Measurements from ENCODE around the gene TMEM119.

TMEM119 gene

GRCh38 chr12:108604208-108604941, 6.5 kb upstream of the TMEM119 start:
- Mint-ChIP-seq H3K36me3 (ENCODE audit: low read depth) (no peaks in the 10 kb centered on the region), H3K9me3 (no peaks in the 10 kb centered on the region), H3K27me3 (ENCODE audit: low read depth, poor library complexity) (peaks cover 7% of the 10 kb centered on the region), H3K4me1 (peaks cover 59% of the 10 kb centered on the region), H3K4me3 (no peak overlapping the region), H3K27ac (peak overlapping the region; percentile 31)
- TF ChIP-seq CTCF (IDR thresholded peaks at IDR 0.05) = no peak
- peak; percentile 26 for DNase-seq

GRCh38 chr12:108603743-108604142, 5.9 kb upstream of the TMEM119 start:
- no peak overlapping the region for H3K4me3 Mint-ChIP-seq
- H3K9me3 Mint-ChIP-seq = no peaks in the 10 kb centered on the region
- H3K36me3 Mint-ChIP-seq (ENCODE audit: low read depth) = no peaks in the 10 kb centered on the region
- TF ChIP-seq CTCF (IDR thresholded peaks at IDR 0.05) = no peak
- H3K4me1 Mint-ChIP-seq = peaks cover 63% of the 10 kb centered on the region
- H3K27ac Mint-ChIP-seq = peak overlapping the region; percentile 31
- peaks cover 6% of the 10 kb centered on the region for H3K27me3 Mint-ChIP-seq (ENCODE audit: low read depth, poor library complexity)
- no peak for DNase-seq

GRCh38 chr12:108602976-108603704, 5.3 kb upstream of the TMEM119 start:
- TF ChIP-seq CTCF (IDR thresholded peaks at IDR 0.05) = no peak
- Mint-ChIP-seq H3K36me3 (ENCODE audit: low read depth) (no peaks in the 10 kb centered on the region), H3K27me3 (ENCODE audit: low read depth, poor library complexity) (peaks cover 3% of the 10 kb centered on the region), H3K27ac (no peak overlapping the region), H3K4me1 (peaks cover 64% of the 10 kb centered on the region), H3K4me3 (no peak overlapping the region), H3K9me3 (no peaks in the 10 kb centered on the region)
- no peak for DNase-seq

- TF ChIP-seq CTCF (IDR thresholded peaks at IDR 0.05) = no peak
- no peak for DNase-seq
- no peak overlapping the region for H3K4me3 Mint-ChIP-seq
- no peak overlapping the region for H3K27ac Mint-ChIP-seq
- H3K36me3 Mint-ChIP-seq (ENCODE audit: low read depth) = no peaks in the 10 kb centered on the region
- H3K27me3 Mint-ChIP-seq (ENCODE audit: low read depth, poor library complexity) = peaks cover 3% of the 10 kb centered on the region
- peaks cover 65% of the 10 kb centered on the region for H3K4me1 Mint-ChIP-seq
- H3K9me3 Mint-ChIP-seq = no peaks in the 10 kb centered on the region
These were observed 4.4 kb upstream of the TMEM119 start for GRCh38 chr12:108602209-108602705.

- no peak for DNase-seq
- no peak for TF ChIP-seq CTCF (IDR thresholded peaks at IDR 0.05)
- Mint-ChIP-seq H3K36me3 (ENCODE audit: low read depth) (no peaks in the 10 kb centered on the region), H3K9me3 (no peaks in the 10 kb centered on the region), H3K27me3 (ENCODE audit: low read depth, poor library complexity) (peaks cover 3% of the 10 kb centered on the region), H3K27ac (no peak overlapping the region), H3K4me3 (no peak overlapping the region), H3K4me1 (peaks cover 55% of the 10 kb centered on the region)
These were observed 2.8 kb upstream of the TMEM119 start for GRCh38 chr12:108600702-108601007.
